Coronary artery (tissue), 2 donors: ENCODE measurements around the gene SLC7A11.

ENCODE experiments used
- DNase-seq: peaks from one replicate; pipeline ENCODE4 v3.0.0-alpha.2; 2017; ENCODE audit warnings: low spot score
- H3K27ac ChIP-seq, 2 donors: fragments of 200-600 bp; sonication (generic); one replicate each; pipeline ENCODE4 v1.5.1; 2016 to 2019
- H3K4me3 ChIP-seq: fragments of 200-600 bp; sonication (generic); 2 replicates; pipeline ENCODE4 v1.5.1; 2016; ENCODE audit warnings: mild to moderate bottlenecking, moderate library complexity
- CTCF ChIP-seq: fragments of 200-600 bp; sonication (generic); IDR thresholded peaks from one replicate; pipeline ENCODE4 v1.5.1; 2019; ENCODE audit warnings: antibody characterized with exemption

The SLC7A11 gene

DNA sequence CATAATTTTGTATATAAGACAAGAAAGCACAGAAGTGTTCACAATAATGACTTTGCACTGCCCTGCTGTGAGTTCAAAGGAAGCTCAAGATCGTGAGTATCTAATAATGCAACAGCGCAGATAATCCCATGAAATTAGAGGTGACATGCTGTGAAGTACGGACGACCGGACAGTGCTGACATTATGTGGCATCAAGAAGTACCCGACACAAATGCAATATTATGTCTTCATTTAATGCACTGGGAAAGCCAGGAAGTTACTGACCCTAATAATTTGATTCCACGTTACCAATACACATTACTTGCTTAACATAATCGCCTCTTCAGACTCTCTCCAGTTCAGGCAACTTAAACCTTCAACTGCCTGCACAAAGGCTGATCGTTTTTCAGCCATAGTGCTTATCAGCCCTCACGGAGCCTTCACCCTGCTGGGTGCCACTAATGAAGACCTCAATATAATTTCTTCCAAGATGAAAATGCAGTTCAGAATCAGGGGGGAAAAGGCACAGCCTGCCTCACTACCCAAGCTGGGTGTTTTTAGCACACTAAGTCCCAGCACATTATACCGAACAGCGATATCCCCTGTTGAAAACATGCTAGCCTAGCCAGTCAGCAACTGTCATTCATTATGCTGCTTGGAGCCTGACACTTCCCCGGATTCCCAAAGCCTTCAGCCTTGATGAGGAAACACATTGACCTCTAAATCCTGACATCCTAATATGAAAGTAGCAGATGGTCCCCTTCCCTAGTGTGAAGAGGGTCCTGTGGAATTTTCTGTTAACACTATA, 56.1 kb downstream of the SLC7A11 start:
- no peak for DNase-seq
- no peak overlapping the region for H3K27ac ChIP-seq
- TF ChIP-seq CTCF = no peak
- H3K4me3 ChIP-seq = no peak overlapping the region

GRCh38 chr4:138184886-138185285, 57.3 kb downstream of the SLC7A11 start:
- Histone ChIP-seq H3K4me3 (no peak overlapping the region), H3K27ac (no peak overlapping the region)
- no peak for TF ChIP-seq CTCF
- DNase-seq = no peak

- peak; percentile 52 for TF ChIP-seq CTCF
- no peak overlapping the region for H3K27ac ChIP-seq
- no peak for DNase-seq
- H3K4me3 ChIP-seq = no peak overlapping the region
Observed at GRCh38 chr4:138182838-138183426, 59.2 kb downstream of the SLC7A11 start.

- no peak for DNase-seq
- no peak overlapping the region for H3K4me3 ChIP-seq
- TF ChIP-seq CTCF = no peak
- H3K27ac ChIP-seq = peak overlapping the region in 1 of 2 donors; percentile 68
Observed at GRCh38 chr4:138181287-138181686, 60.9 kb downstream of the SLC7A11 start.

- no peak for TF ChIP-seq CTCF
- no peak overlapping the region for H3K4me3 ChIP-seq
- no peak for DNase-seq
- no peak overlapping the region for H3K27ac ChIP-seq
Observed at GRCh38 chr4:138178566-138178965, 63.6 kb downstream of the SLC7A11 start.

GRCh38 chr4:138177278-138177968, 64.7 kb downstream of the SLC7A11 start:
- no peak for DNase-seq
- Histone ChIP-seq H3K4me3 (no peak overlapping the region), H3K27ac (no peak overlapping the region)
- no peak for TF ChIP-seq CTCF
